CD14-positive monocyte (primary cell): ENCODE measurements around the gene HLA-DMB. TPM values are rescaled to one million over a fixed set of nuclear protein-coding genes. Genes with fewer than 3 reads are reported as not detected.

Source experiments
- DNase-seq, 3 donors: peaks; one replicate each; pipeline ENCODE4 v3.0.0-alpha.2; 2011 to 2022
- H2AFZ ChIP-seq: 2 replicates; pipeline ENCODE4 v1.6.0; 2012; ENCODE audit warnings: mild to moderate bottlenecking, low read depth, low read length, inconsistent platforms; ENCODE audit not compliant: insufficient read depth, poor library complexity, severe bottlenecking
- H3K27ac ChIP-seq, 2 donors: 1 replicate in 1 of 2; 2 replicates in 1 of 2; pipeline ENCODE4 v1.5.1; 2012 to 2013; ENCODE audit warnings: low read length in 2 of 2, control low read depth in 1 of 2, inconsistent platforms in 1 of 2, low read depth in 1 of 2, mild to moderate bottlenecking in 1 of 2
- H3K27me3 ChIP-seq, 2 donors: one replicate each; pipeline versions ENCODE4 v1.6.0 to v1.6.1; 2011 to 2013; ENCODE audit warnings: low read length in 2 of 2; ENCODE audit not compliant: control insufficient read depth in 2 of 2, insufficient read depth in 2 of 2
- H3K36me3 ChIP-seq, 2 donors: replicated peaks in 1 of 2; 1 replicate in 1 of 2; 2 replicates in 1 of 2; pipeline versions ENCODE4 v1.5.1 to v1.6.1; 2012 to 2013; ENCODE audit warnings: low read length in 2 of 2, control low read depth in 1 of 2, inconsistent platforms in 1 of 2, mild to moderate bottlenecking in 1 of 2; ENCODE audit not compliant: insufficient read depth in 2 of 2, control insufficient read depth in 1 of 2
- H3K4me1 ChIP-seq, 2 donors: 1 replicate in 1 of 2; 2 replicates in 1 of 2; pipeline versions ENCODE4 v1.5.1 to v1.6.1; 2012 to 2013; ENCODE audit warnings: low read length in 2 of 2, control low read depth in 1 of 2, inconsistent platforms in 1 of 2, mild to moderate bottlenecking in 1 of 2, moderate library complexity in 1 of 2; ENCODE audit not compliant: insufficient read depth in 2 of 2, control insufficient read depth in 1 of 2
- H3K4me2 ChIP-seq: replicated peaks from 2 replicates; pipeline ENCODE3; 2012; ENCODE audit warnings: low read length, moderate library complexity, mild to moderate bottlenecking; ENCODE audit not compliant: poor library complexity, severe bottlenecking; ENCODE audit errors: extremely low read depth
- H3K4me3 ChIP-seq, 3 experiments: fragments of 200-600 bp in 1 of 3; sonication (generic) in 1 of 3; replicated peaks in 1 of 3; 1 replicate in 2 of 3; 2 replicates in 1 of 3; pipeline ENCODE4 v1.5.1; 2011 to 2013; ENCODE audit warnings: low read length in 3 of 3, mild to moderate bottlenecking in 3 of 3, control low read depth in 2 of 3, low read depth in 2 of 3, inconsistent platforms in 1 of 3, moderate library complexity in 1 of 3
- H3K79me2 ChIP-seq: 2 replicates; pipeline ENCODE4 v1.6.0; 2012; ENCODE audit warnings: mild to moderate bottlenecking, control low read depth, inconsistent platforms, low read length, moderate library complexity; ENCODE audit not compliant: insufficient read depth
- H3K9ac ChIP-seq: 2 replicates; pipeline ENCODE4 v1.6.0; 2017; ENCODE audit warnings: low read length, mild to moderate bottlenecking; ENCODE audit not compliant: insufficient read depth, poor library complexity, severe bottlenecking
- H3K9me3 ChIP-seq, 2 donors: replicated peaks in 1 of 2; 1 replicate in 1 of 2; 2 replicates in 1 of 2; pipeline versions ENCODE4 v1.5.1 to v1.6.1; 2012 to 2013; ENCODE audit warnings: low read length in 2 of 2, control low read depth in 1 of 2; ENCODE audit not compliant: control insufficient read depth in 1 of 2, insufficient read depth in 1 of 2
- H4K20me1 ChIP-seq: 2 replicates; pipeline ENCODE4 v1.6.0; 2012; ENCODE audit warnings: mild to moderate bottlenecking, low read length, control low read depth, moderate library complexity; ENCODE audit not compliant: insufficient read depth
- H3K27ac Mint-ChIP-seq, 7 donors: one replicate each; pipeline ENCODE4 v1.8.0; 2020; ENCODE audit warnings: mild to moderate bottlenecking in 7 of 7, mixed read lengths in 7 of 7, moderate library complexity in 6 of 7, inconsistent platforms in 2 of 7
- H3K27me3 Mint-ChIP-seq, 3 donors: one replicate each; pipeline ENCODE4 v1.8.0; 2021 to 2022; ENCODE audit warnings: low read depth in 3 of 3, mild to moderate bottlenecking in 3 of 3, mixed read lengths in 3 of 3, moderate library complexity in 3 of 3, inconsistent platforms in 1 of 3
- H3K36me3 Mint-ChIP-seq, 2 donors: one replicate each; pipeline ENCODE4 v1.8.0; 2020; ENCODE audit warnings: mixed read lengths in 2 of 2, inconsistent platforms in 1 of 2, mild to moderate bottlenecking in 1 of 2
- H3K4me1 Mint-ChIP-seq: one replicate; pipeline ENCODE4 v1.8.0; 2020; ENCODE audit warnings: mild to moderate bottlenecking, mixed read lengths
- H3K4me3 Mint-ChIP-seq, 2 donors: one replicate each; pipeline ENCODE4 v1.8.0; 2020; ENCODE audit warnings: mild to moderate bottlenecking in 2 of 2, mixed read lengths in 2 of 2, moderate library complexity in 1 of 2
- H3K9me3 Mint-ChIP-seq, 7 donors: one replicate each; pipeline ENCODE4 v1.8.0; 2020 to 2022; ENCODE audit warnings: mixed read lengths in 7 of 7, mild to moderate bottlenecking in 6 of 7, moderate library complexity in 6 of 7, inconsistent platforms in 2 of 7
- WGBS: methylation state at CpG from one replicate; pipeline ENCODE4 v1.1.5; 2013; ENCODE audit warnings: missing lambda C conversion rate; ENCODE audit not compliant: insufficient coverage; 5-methylcytosine and 5-hydroxymethylcytosine counted together
- intact Hi-C, 2 donors: fragments of 100-400 bp; cut with micrococcal nuclease; formaldehyde crosslinking; loops; one replicate each; pipeline versions ENCODE4 v1.15.0 to v1.15.1; 2023
- polyA plus RNA-seq, 3 donors: library from polyadenylated mRNA; depleted of rRNA in 1 of 3; unstranded in 2 of 3; stranded (reverse) in 1 of 3; fragments of 300-500 nt in 2 of 3; fragments of >200 nt in 1 of 3; fragmentation: Illumina TruSeq in 2 of 3; gene quantifications; 1 replicate in 2 of 3; 2 replicates in 1 of 3; pipeline ENCODE4 v1.2.3, GENCODE V29; 2012 to 2021
- TF ChIP-seq, protein P1 (sequence below): fragments of 200-600 bp; IDR thresholded peaks from one replicate; pipeline ENCODE4 v1.8.0; 2022; ENCODE audit warnings: antibody characterized with exemption, mild to moderate bottlenecking

The HLA-DMB gene
- polyA plus RNA-seq, 3 donors = 510 to 924 (median 726) TPM

DNA sequence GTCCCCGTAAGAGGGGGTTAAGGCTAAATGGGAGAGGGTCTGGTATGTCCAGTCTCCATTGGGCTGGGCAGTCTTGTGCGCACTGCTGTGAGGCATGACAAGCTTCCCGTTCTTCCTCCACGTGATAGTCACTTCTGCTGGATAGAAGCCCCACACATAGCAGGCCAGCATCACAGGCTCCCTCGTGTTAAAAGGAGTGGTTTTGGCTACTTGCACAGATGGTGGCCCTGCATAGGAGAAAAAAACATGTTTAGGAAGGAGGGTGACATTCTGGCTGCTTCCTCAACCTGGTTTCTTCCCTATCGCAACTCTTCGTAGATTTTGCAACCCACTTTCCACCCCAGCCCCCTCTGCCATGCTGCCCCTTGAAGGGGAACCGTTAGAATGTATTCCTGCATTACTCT lies 3.6 kb downstream of the HLA-DMB start:
- H3K4me1 ChIP-seq = peaks cover 84 to 92% of the 10 kb centered on the region in 2 donors
- peak overlapping the region; percentile 78 for H3K4me2 ChIP-seq
- H3K27ac Mint-ChIP-seq = peak overlapping the region; percentile 90 to 98 (median 96)
- intact Hi-C loops = loop anchor here in 1 of 2 donors (5.0 to 10.0 kb wide), 3 partner anchors 35 to 308 kb away; no protein-coding TSS in a partner anchor
- no peaks in the 10 kb centered on the region for H3K9me3 ChIP-seq
- H3K36me3 ChIP-seq = peaks cover 36 to 38% of the 10 kb centered on the region in 2 donors
- peaks cover 55% of the 10 kb centered on the region for H3K79me2 ChIP-seq
- peak overlapping the region; percentile 22 for H3K9ac ChIP-seq
- TF ChIP-seq, protein P1, sequence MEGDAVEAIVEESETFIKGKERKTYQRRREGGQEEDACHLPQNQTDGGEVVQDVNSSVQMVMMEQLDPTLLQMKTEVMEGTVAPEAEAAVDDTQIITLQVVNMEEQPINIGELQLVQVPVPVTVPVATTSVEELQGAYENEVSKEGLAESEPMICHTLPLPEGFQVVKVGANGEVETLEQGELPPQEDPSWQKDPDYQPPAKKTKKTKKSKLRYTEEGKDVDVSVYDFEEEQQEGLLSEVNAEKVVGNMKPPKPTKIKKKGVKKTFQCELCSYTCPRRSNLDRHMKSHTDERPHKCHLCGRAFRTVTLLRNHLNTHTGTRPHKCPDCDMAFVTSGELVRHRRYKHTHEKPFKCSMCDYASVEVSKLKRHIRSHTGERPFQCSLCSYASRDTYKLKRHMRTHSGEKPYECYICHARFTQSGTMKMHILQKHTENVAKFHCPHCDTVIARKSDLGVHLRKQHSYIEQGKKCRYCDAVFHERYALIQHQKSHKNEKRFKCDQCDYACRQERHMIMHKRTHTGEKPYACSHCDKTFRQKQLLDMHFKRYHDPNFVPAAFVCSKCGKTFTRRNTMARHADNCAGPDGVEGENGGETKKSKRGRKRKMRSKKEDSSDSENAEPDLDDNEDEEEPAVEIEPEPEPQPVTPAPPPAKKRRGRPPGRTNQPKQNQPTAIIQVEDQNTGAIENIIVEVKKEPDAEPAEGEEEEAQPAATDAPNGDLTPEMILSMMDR = no peak
- H3K4me3 Mint-ChIP-seq = peak overlapping the region; percentile 75 to 88
- peaks cover 20% of the 10 kb centered on the region for H4K20me1 ChIP-seq
- H3K36me3 Mint-ChIP-seq = peaks cover 53 to 54% of the 10 kb centered on the region in 2 donors
- WGBS = 0% methylated on average over 2 of the region's 8 CpGs
- peaks cover 0 to 1% (median 1%) of the 10 kb centered on the region in 3 donors for H3K27me3 Mint-ChIP-seq
- H3K4me3 ChIP-seq = peak overlapping the region in 1 of 3 experiments; percentile 97
- H3K4me1 Mint-ChIP-seq = peaks cover 85% of the 10 kb centered on the region
- H3K27me3 ChIP-seq = no peaks in the 10 kb centered on the region
- H2AFZ ChIP-seq = no peak overlapping the region
- no peaks in the 10 kb centered on the region for H3K9me3 Mint-ChIP-seq
- peak; percentile 69 to 83 (median 70) for DNase-seq
- H3K27ac ChIP-seq = peak overlapping the region; percentile 72 to 85

DNA sequence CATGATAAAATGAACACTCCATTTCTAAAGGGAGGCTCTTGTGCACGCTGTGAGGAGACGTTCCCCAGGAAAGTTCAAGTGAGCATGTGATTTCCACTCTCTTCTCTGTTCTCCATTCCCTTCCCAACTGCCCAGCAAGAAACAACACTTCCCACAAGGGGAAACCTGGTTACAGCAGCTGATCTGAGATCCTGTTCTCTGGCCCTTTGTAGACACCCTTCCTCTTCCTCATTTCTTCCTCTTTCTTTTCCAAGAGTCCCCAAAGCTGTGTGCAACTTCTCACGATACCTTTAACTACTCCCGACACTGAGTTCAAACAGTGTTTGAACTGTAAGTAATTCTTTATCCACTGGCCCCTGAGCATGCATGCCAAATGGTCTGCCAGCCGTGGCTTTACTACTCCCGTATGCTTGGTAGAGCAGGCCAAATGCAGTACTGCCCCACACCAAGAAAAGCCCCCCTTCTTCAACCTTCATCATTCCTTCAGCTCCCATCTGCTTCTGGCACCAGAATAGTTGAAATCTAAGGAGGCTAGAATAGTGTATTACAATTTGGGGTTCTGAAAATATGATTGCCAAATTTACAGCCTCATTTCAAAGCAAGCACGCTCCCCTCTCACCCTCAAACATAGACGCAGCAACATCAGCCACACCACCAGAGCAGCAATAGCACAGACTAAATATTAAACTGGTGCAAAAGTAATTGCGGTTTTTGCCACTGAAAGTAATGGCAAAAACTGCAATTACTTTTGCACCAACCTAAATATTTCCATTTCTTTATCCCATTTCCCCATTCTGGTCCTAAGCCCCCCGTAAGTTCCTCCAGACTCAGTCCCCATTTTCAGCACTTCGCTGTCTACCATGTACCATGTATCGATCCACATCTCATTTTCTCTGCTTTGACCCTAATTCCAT lies 4.3 kb downstream of the HLA-DMB start:
- peaks cover 78% of the 10 kb centered on the region for H3K4me1 Mint-ChIP-seq
- peaks cover 54% of the 10 kb centered on the region in 2 donors for H3K36me3 Mint-ChIP-seq
- peak overlapping the region; percentile 90 to 98 (median 96) for H3K27ac Mint-ChIP-seq
- 34% methylated on average over 9 of the region's 12 CpGs for WGBS
- no peaks in the 10 kb centered on the region for H3K9me3 Mint-ChIP-seq
- Histone ChIP-seq H3K27me3 (no peaks in the 10 kb centered on the region), H3K36me3 (peaks cover 36 to 38% of the 10 kb centered on the region in 2 donors), H3K9ac (peak overlapping the region; percentile 22), H3K4me1 (peaks cover 76 to 85% of the 10 kb centered on the region in 2 donors), H3K79me2 (peaks cover 52% of the 10 kb centered on the region), H2AFZ (no peak overlapping the region), H4K20me1 (peaks cover 20% of the 10 kb centered on the region), H3K4me3 (peak overlapping the region in 2 of 3 experiments; percentile 21 to 97), H3K4me2 (peak overlapping the region; percentile 78), H3K27ac (peak overlapping the region; percentile 72 to 85), H3K9me3 (no peaks in the 10 kb centered on the region)
- H3K27me3 Mint-ChIP-seq = peaks cover 0 to 1% (median 1%) of the 10 kb centered on the region in 3 donors
- DNase-seq = peak; percentile 24 to 83 (median 77)
- H3K4me3 Mint-ChIP-seq = peak overlapping the region; percentile 75 to 88
- intact Hi-C loops = loop anchor here in 1 of 2 donors (5.0 to 10.0 kb wide), 3 partner anchors 36 to 308 kb away; no protein-coding TSS in a partner anchor
- TF ChIP-seq, protein P1 = no peak
